A549 treated with CORT108297 at 1 μM for 4 hours (cell line): Measurements from ENCODE around the gene PPM1F. TPM values are rescaled to one million over a fixed set of nuclear protein-coding genes. Genes with fewer than 3 reads are reported as not detected.

ENCODE experiments used
- total RNA-seq: library from RNA; stranded (reverse); fragments of 200-300 nt; extraction: Qiagen RNA extraction; gene quantifications from 5 replicates; pipeline ENCODE4 v1.2.3, GENCODE V29; 2022

Gene PPM1F, protein sequence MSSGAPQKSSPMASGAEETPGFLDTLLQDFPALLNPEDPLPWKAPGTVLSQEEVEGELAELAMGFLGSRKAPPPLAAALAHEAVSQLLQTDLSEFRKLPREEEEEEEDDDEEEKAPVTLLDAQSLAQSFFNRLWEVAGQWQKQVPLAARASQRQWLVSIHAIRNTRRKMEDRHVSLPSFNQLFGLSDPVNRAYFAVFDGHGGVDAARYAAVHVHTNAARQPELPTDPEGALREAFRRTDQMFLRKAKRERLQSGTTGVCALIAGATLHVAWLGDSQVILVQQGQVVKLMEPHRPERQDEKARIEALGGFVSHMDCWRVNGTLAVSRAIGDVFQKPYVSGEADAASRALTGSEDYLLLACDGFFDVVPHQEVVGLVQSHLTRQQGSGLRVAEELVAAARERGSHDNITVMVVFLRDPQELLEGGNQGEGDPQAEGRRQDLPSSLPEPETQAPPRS
- total RNA-seq = 15.2 to 23.0 TPM (median 21.5 TPM) in 5 replicates

DNA sequence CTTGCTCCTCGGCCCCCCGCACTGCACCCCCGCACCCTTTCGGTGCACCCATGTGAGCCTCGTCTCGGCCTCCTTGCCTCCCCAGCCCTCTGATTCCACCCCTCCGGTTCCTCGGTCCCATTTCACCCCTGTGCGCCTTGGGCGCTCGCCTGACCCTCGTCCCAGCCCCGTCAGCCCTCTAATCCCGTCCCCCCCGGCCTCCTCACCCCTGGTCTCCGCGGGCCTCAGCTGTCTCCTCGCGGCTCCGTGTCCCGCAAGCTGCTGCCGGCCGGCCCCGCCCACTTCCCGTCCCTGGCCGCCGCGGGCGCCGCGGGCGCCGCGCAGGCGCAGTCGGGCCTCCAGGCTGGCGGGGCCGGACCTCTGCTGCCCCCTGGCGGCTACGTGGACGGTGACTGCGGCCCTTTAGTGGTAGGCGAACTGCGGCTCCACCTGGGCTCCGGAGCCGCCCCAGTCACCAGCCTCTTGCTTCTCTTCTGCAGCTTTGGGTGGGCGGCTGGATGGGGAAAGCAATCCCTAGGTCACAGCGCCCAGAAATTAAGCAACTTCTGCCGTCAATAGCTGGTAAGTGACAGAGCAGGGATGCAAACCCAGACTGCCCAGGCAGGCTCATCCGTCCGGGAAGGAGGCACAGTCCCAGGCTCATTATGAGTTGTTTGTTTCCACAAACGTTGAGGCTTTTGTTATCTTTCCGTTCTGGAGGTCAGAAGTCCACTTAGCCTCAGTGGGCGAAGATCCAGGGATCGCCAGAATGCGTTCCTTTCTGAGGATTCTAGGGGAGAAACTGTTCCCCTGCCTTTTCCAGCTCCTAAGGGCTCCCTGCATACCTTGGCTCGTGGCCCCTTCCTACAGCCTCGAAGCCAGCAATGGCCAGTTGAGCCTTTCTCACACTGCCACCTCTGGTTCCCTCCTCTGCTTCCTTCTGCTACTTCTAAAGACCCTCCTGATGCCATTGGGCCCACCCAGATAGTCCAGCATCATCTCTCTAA, at the start of gene PPM1F:
PPM1F (minus strand) TSS at position 263 of the 986 bp plus-strand sequence. CDS start 6,800 bp downstream, outside the sequence.

DNA sequence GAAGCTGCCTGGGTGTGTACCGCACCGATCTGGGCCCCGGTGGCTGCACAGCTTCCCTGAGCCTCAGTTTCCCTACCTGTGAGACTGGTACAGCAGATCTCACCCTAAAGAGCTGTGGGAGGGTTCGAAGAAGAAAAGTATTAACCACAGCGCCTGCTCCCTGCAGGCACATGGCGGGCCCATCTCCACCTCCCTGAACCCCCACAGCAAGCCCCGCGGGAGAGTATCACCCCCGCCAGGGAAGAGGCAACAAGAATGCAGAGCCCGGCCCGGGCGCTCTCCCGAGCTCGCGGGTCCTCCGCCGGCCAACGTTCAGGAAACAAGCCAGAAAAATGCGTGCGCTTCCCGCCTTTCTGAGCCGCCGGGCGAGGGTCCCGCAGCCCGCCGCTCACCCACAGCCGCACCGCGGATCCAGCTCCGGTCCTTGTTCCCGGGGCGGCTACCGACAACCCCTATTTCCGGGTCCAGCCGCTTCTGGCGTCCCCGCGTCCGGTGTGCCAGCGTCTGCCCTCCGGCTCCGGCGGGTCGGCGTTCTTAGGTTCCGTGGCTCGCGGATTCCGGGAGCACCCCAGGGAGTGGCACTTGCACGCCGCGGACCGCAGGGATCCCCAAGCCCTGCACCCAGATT, 29.8 kb upstream of the PPM1F start, which contains the start of gene TOP3B:
TOP3B (minus strand) TSS at position 450 of the 628 bp plus-strand sequence. CDS start 7,078 bp downstream, outside the sequence.

Other genes with a start within 250 kb of the PPM1F start
- gene YPEL1, start 217.1 kb downstream of the PPM1F start, total RNA-seq = 0.13 to 0.42 TPM (median 0.23 TPM) in 5 replicates
- 45.9 to 73.0 TPM (median 64.0 TPM) in 5 replicates for gene MAPK1, start 85.2 kb downstream of the PPM1F start, total RNA-seq
- gene TOP3B, start 29.9 kb upstream of the PPM1F start, total RNA-seq = 12.9 to 16.9 TPM (median 14.9 TPM) in 5 replicates